CD14-positive monocyte (primary cell): Measurements from ENCODE around the gene HYI. TPM values are rescaled to one million over a fixed set of nuclear protein-coding genes. Genes with fewer than 3 reads are reported as not detected.
"Not testable (repeated sequence)": the region's sequence is repeated elsewhere in the genome, so short reads cannot be mapped to it uniquely, and the experiment has no call there.

ENCODE experiments used
- DNase-seq, 3 donors: peaks; one replicate each; pipeline ENCODE4 v3.0.0-alpha.2; 2011 to 2022
- H2AFZ ChIP-seq: 2 replicates; pipeline ENCODE4 v1.6.0; 2012; ENCODE audit warnings: mild to moderate bottlenecking, low read depth, low read length, inconsistent platforms; ENCODE audit not compliant: insufficient read depth, poor library complexity, severe bottlenecking
- H3K27ac ChIP-seq, 2 donors: 1 replicate in 1 of 2; 2 replicates in 1 of 2; pipeline ENCODE4 v1.5.1; 2012 to 2013; ENCODE audit warnings: low read length in 2 of 2, control low read depth in 1 of 2, inconsistent platforms in 1 of 2, low read depth in 1 of 2, mild to moderate bottlenecking in 1 of 2
- H3K27me3 ChIP-seq, 2 donors: one replicate each; pipeline versions ENCODE4 v1.6.0 to v1.6.1; 2011 to 2013; ENCODE audit warnings: low read length in 2 of 2; ENCODE audit not compliant: control insufficient read depth in 2 of 2, insufficient read depth in 2 of 2
- H3K36me3 ChIP-seq, 2 donors: replicated peaks in 1 of 2; 1 replicate in 1 of 2; 2 replicates in 1 of 2; pipeline versions ENCODE4 v1.5.1 to v1.6.1; 2012 to 2013; ENCODE audit warnings: low read length in 2 of 2, control low read depth in 1 of 2, inconsistent platforms in 1 of 2, mild to moderate bottlenecking in 1 of 2; ENCODE audit not compliant: insufficient read depth in 2 of 2, control insufficient read depth in 1 of 2
- H3K4me1 ChIP-seq, 2 donors: 1 replicate in 1 of 2; 2 replicates in 1 of 2; pipeline versions ENCODE4 v1.5.1 to v1.6.1; 2012 to 2013; ENCODE audit warnings: low read length in 2 of 2, control low read depth in 1 of 2, inconsistent platforms in 1 of 2, mild to moderate bottlenecking in 1 of 2, moderate library complexity in 1 of 2; ENCODE audit not compliant: insufficient read depth in 2 of 2, control insufficient read depth in 1 of 2
- H3K4me2 ChIP-seq: replicated peaks from 2 replicates; pipeline ENCODE3; 2012; ENCODE audit warnings: low read length, moderate library complexity, mild to moderate bottlenecking; ENCODE audit not compliant: poor library complexity, severe bottlenecking; ENCODE audit errors: extremely low read depth
- H3K4me3 ChIP-seq, 3 experiments: fragments of 200-600 bp in 1 of 3; sonication (generic) in 1 of 3; replicated peaks in 1 of 3; 1 replicate in 2 of 3; 2 replicates in 1 of 3; pipeline ENCODE4 v1.5.1; 2011 to 2013; ENCODE audit warnings: low read length in 3 of 3, mild to moderate bottlenecking in 3 of 3, control low read depth in 2 of 3, low read depth in 2 of 3, inconsistent platforms in 1 of 3, moderate library complexity in 1 of 3
- H3K79me2 ChIP-seq: 2 replicates; pipeline ENCODE4 v1.6.0; 2012; ENCODE audit warnings: mild to moderate bottlenecking, control low read depth, inconsistent platforms, low read length, moderate library complexity; ENCODE audit not compliant: insufficient read depth
- H3K9ac ChIP-seq: 2 replicates; pipeline ENCODE4 v1.6.0; 2017; ENCODE audit warnings: low read length, mild to moderate bottlenecking; ENCODE audit not compliant: insufficient read depth, poor library complexity, severe bottlenecking
- H3K9me3 ChIP-seq, 2 donors: replicated peaks in 1 of 2; 1 replicate in 1 of 2; 2 replicates in 1 of 2; pipeline versions ENCODE4 v1.5.1 to v1.6.1; 2012 to 2013; ENCODE audit warnings: low read length in 2 of 2, control low read depth in 1 of 2; ENCODE audit not compliant: control insufficient read depth in 1 of 2, insufficient read depth in 1 of 2
- H4K20me1 ChIP-seq: 2 replicates; pipeline ENCODE4 v1.6.0; 2012; ENCODE audit warnings: mild to moderate bottlenecking, low read length, control low read depth, moderate library complexity; ENCODE audit not compliant: insufficient read depth
- H3K27ac Mint-ChIP-seq, 7 donors: one replicate each; pipeline ENCODE4 v1.8.0; 2020; ENCODE audit warnings: mild to moderate bottlenecking in 7 of 7, mixed read lengths in 7 of 7, moderate library complexity in 6 of 7, inconsistent platforms in 2 of 7
- H3K27me3 Mint-ChIP-seq, 3 donors: one replicate each; pipeline ENCODE4 v1.8.0; 2021 to 2022; ENCODE audit warnings: low read depth in 3 of 3, mild to moderate bottlenecking in 3 of 3, mixed read lengths in 3 of 3, moderate library complexity in 3 of 3, inconsistent platforms in 1 of 3
- H3K36me3 Mint-ChIP-seq, 2 donors: one replicate each; pipeline ENCODE4 v1.8.0; 2020; ENCODE audit warnings: mixed read lengths in 2 of 2, inconsistent platforms in 1 of 2, mild to moderate bottlenecking in 1 of 2
- H3K4me1 Mint-ChIP-seq: one replicate; pipeline ENCODE4 v1.8.0; 2020; ENCODE audit warnings: mild to moderate bottlenecking, mixed read lengths
- H3K4me3 Mint-ChIP-seq, 2 donors: one replicate each; pipeline ENCODE4 v1.8.0; 2020; ENCODE audit warnings: mild to moderate bottlenecking in 2 of 2, mixed read lengths in 2 of 2, moderate library complexity in 1 of 2
- H3K9me3 Mint-ChIP-seq, 7 donors: one replicate each; pipeline ENCODE4 v1.8.0; 2020 to 2022; ENCODE audit warnings: mixed read lengths in 7 of 7, mild to moderate bottlenecking in 6 of 7, moderate library complexity in 6 of 7, inconsistent platforms in 2 of 7
- WGBS: methylation state at CpG from one replicate; pipeline ENCODE4 v1.1.5; 2013; ENCODE audit warnings: missing lambda C conversion rate; ENCODE audit not compliant: insufficient coverage; 5-methylcytosine and 5-hydroxymethylcytosine counted together
- intact Hi-C, 2 donors: fragments of 100-400 bp; cut with micrococcal nuclease; formaldehyde crosslinking; loops; one replicate each; pipeline versions ENCODE4 v1.15.0 to v1.15.1; 2023
- polyA minus RNA-seq: library from RNA; depleted of rRNA, polyadenylated mRNA; stranded (reverse); fragments of >200 nt; gene quantifications from 2 replicates; pipeline ENCODE4 v1.2.3, GENCODE V29; 2012
- polyA plus RNA-seq, 3 donors: library from polyadenylated mRNA; depleted of rRNA in 1 of 3; unstranded in 2 of 3; stranded (reverse) in 1 of 3; fragments of 300-500 nt in 2 of 3; fragments of >200 nt in 1 of 3; fragmentation: Illumina TruSeq in 2 of 3; gene quantifications; 1 replicate in 2 of 3; 2 replicates in 1 of 3; pipeline ENCODE4 v1.2.3, GENCODE V29; 2012 to 2021
- total RNA-seq, 12 experiments: library from RNA in 1 of 12; stranded (reverse) in 1 of 12; fragments of 120-200 nt in 1 of 12; gene quantifications; one replicate each; pipeline ENCODE4 v1.2.4 and lab custom pipeline; 2013 to 2026; ENCODE audit warnings: mixed read lengths in 6 of 12, inconsistent platforms in 1 of 12
- TF ChIP-seq, protein P1 (sequence below): fragments of 200-600 bp; IDR thresholded peaks from one replicate; pipeline ENCODE4 v1.8.0; 2022; ENCODE audit warnings: antibody characterized with exemption, mild to moderate bottlenecking

The HYI gene, protein sequence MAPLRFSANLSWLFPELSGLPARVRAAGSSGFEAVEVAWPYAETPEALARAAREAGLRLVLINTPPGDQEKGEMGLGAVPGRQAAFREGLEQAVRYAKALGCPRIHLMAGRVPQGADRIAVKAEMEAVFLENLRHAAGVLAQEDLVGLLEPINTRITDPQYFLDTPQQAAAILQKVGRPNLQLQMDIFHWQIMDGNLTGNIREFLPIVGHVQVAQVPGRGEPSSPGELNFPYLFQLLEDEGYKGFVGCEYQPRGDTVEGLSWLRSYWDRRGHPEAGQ
- 3.7 TPM for total RNA-seq (2013)
- polyA plus RNA-seq: 1 to 10 TPM in 2 of 3 donors, under 1 TPM in 1; 0.74 to 7.2 (median 1.6) TPM
- 1.0 and 1.2 TPM in 2 replicates for polyA minus RNA-seq
- 0.75 to 4.5 (median 2.1) reads per million in 11 experiments for total RNA-seq (lab: John Stamatoyannopoulos, UW)

DNA sequence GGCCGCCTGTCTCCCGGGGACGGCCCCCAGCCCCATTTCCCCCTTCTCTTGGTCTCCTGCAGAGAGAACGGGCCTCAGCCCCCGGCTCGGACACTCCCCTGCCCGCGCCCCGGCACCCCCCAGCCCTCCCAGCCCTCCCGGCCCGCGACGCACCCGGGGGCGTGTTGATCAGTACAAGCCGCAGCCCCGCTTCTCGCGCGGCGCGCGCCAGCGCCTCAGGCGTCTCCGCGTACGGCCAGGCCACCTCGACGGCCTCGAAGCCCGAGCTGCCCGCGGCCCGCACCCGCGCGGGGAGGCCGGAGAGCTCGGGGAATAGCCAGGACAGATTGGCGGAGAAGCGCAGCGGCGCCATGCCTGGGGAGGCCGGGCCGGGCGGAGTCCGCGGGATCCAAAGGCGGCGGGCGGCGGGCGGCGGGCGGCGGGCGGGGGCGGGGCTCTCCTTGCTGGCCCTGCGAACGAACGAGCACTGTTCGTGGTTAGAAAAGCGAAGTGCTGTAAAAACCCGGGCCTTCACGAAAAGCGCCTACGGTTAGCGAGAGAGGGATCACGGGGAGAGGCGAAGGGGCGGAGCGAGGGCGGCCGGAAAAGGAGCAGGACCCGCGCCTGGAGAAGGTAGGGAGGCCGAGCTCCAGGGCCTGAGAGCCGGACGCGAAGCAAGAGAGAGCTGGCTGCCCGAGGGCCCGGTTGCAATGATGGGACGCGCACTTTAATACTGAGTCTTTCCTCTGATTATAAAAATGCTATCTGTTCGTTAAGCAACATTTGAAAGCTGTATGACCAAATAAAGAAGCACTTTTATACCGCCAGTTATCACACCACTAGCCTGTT, at the start of gene HYI:
Gene HYI, minus strand, starts transcription at position 490 of the 828 bp plus-strand sequence. Its CDS starts 138 bp downstream, at position 352.
- peak; percentile 60 to 66 (median 60) for DNase-seq
- Mint-ChIP-seq H3K36me3 (peaks cover 36 to 41% of the 10 kb centered on the region in 2 donors), H3K27me3 (peaks cover 11 to 14% (median 14%) of the 10 kb centered on the region in 3 donors), H3K4me3 (peak within 1 kb of the TSS; percentile 83 to 92), H3K4me1 (peaks cover 20% of the 10 kb centered on the region), H3K27ac (peak within 1 kb of the TSS; percentile 64 to 90 (median 79)), H3K9me3 (peaks cover 0 to 4% (median 0%) of the 10 kb centered on the region in 7 donors)
- intact Hi-C loops: no loop called here
- Histone ChIP-seq H3K79me2 (no peaks in the 10 kb centered on the region), H3K9me3 (no peaks in the 10 kb centered on the region), H3K27me3 (no peaks in the 10 kb centered on the region), H4K20me1 (peaks cover 6% of the 10 kb centered on the region), H3K4me2 (peak within 1 kb of the TSS; percentile 87), H2AFZ (peak within 1 kb of the TSS; percentile 80), H3K9ac (peak within 1 kb of the TSS; percentile 54), H3K4me3 (peak within 1 kb of the TSS; percentile 51 to 77 (median 74)), H3K4me1 (peaks cover 17 to 18% of the 10 kb centered on the region in 2 donors), H3K36me3 (peaks cover 28 to 36% of the 10 kb centered on the region in 2 donors), H3K27ac (peak within 1 kb of the TSS; percentile 30 to 53)
- TF ChIP-seq, protein P1, sequence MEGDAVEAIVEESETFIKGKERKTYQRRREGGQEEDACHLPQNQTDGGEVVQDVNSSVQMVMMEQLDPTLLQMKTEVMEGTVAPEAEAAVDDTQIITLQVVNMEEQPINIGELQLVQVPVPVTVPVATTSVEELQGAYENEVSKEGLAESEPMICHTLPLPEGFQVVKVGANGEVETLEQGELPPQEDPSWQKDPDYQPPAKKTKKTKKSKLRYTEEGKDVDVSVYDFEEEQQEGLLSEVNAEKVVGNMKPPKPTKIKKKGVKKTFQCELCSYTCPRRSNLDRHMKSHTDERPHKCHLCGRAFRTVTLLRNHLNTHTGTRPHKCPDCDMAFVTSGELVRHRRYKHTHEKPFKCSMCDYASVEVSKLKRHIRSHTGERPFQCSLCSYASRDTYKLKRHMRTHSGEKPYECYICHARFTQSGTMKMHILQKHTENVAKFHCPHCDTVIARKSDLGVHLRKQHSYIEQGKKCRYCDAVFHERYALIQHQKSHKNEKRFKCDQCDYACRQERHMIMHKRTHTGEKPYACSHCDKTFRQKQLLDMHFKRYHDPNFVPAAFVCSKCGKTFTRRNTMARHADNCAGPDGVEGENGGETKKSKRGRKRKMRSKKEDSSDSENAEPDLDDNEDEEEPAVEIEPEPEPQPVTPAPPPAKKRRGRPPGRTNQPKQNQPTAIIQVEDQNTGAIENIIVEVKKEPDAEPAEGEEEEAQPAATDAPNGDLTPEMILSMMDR: no peak
- WGBS: under 1% methylated on average over 68 of the region's 87 CpGs

DNA sequence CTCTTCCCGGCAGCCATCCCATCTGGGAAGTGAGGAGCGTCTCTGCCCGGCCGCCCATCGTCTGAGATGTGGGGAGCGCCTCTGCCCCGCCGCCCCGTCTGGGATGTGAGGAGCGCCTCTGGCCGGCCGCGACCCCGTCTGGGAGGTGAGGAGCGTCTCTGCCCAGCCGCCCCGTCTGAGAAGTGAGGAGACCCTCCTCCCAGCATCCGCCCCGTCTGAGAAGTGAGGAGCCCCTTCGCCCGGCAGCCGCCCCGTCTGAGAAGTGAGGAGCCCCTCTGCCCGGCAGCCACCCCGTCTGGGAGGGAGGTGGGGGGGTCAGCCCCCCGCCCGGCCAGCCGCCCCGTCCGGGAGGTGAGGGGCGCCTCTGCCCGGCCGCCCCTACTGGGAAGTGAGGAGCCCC, 48.1 kb upstream of the HYI start:
- H3K4me3 Mint-ChIP-seq, H3K27ac Mint-ChIP-seq, H3K36me3 ChIP-seq, H3K9ac ChIP-seq, H3K27ac ChIP-seq, H3K9me3 Mint-ChIP-seq, DNase-seq, H3K36me3 Mint-ChIP-seq, H3K27me3 Mint-ChIP-seq, H3K9me3 ChIP-seq, H3K4me1 Mint-ChIP-seq, H3K4me1 ChIP-seq, H4K20me1 ChIP-seq, H3K4me3 ChIP-seq, H3K79me2 ChIP-seq, H3K27me3 ChIP-seq, intact Hi-C loops, H2AFZ ChIP-seq, H3K4me2 ChIP-seq: not testable (repeated sequence)
- WGBS: no CpG with 5 or more reads among the region's 33 CpGs
